Activated CD8-positive, alpha-beta memory T cell treated with anti-CD3 and anti-CD28 coated beads for 36 hours (primary cell): ENCODE results near the gene UBD. TPM values are rescaled to one million over a fixed set of nuclear protein-coding genes. Genes with fewer than 3 reads are reported as not detected.

ENCODE experiments used
- CTCF ChIA-PET: fragments of 350-600 bp; sonication (Branson Sonifier 250); formaldehyde crosslinking; loops from one replicate; lab custom pipeline; 2021; ENCODE audit warnings: antibody characterized with exemption; lab: Charles Lee
- POLR2A ChIA-PET: fragments of 350-600 bp; sonication (Branson Sonifier 250); formaldehyde crosslinking; loops from one replicate; lab custom pipeline; 2021; ENCODE audit warnings: antibody characterized with exemption; lab: Charles Lee
- total RNA-seq, 2 experiments: library from RNA; stranded (reverse); gene quantifications; one replicate each; pipeline ENCODE4 v1.2.3, GENCODE V29; 2021

The UBD gene
- total RNA-seq, 2 experiments from 2014 or later, result 0.84 to 1.8 TPM

DNA sequence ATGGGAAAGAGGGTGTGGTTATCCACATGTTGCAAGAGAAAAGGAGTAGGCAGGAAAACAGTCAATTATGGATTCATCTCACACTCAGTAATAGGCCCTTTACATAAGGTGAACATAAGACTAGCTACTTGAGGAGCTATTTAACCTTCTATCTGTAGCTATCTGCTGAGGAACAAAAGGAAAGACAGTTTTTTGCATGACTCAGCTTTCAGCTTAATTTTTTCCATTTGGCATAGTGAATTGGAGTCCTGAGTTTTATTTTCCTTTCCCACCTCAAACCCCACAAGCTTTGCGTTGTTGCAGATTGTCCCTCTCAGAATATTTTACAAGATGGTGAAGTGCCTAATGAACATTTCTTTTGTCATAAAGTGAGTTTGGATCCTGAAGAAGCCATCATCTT lies 32.4 kb downstream of the UBD start:
- POLR2A ChIA-PET, result no interaction called here
- CTCF ChIA-PET, result no interaction called here

DNA sequence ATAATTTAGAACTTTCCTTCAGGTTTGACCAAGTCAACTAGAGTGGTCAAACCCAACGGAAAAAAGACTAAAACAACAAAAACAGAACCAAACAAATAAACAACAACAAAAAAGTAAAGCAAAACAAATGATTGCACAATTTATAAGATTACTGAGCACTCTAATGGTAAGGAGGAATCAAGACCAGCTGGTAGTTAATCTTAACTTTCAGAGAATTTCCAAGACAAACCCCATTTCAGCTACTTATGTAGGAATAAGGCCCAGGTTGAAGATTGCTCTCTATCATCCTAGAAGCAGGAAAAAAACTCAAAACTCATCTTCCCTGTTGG lies 34.3 kb downstream of the UBD start:
- ChIA-PET CTCF (no interaction called here), POLR2A (no interaction called here)

DNA sequence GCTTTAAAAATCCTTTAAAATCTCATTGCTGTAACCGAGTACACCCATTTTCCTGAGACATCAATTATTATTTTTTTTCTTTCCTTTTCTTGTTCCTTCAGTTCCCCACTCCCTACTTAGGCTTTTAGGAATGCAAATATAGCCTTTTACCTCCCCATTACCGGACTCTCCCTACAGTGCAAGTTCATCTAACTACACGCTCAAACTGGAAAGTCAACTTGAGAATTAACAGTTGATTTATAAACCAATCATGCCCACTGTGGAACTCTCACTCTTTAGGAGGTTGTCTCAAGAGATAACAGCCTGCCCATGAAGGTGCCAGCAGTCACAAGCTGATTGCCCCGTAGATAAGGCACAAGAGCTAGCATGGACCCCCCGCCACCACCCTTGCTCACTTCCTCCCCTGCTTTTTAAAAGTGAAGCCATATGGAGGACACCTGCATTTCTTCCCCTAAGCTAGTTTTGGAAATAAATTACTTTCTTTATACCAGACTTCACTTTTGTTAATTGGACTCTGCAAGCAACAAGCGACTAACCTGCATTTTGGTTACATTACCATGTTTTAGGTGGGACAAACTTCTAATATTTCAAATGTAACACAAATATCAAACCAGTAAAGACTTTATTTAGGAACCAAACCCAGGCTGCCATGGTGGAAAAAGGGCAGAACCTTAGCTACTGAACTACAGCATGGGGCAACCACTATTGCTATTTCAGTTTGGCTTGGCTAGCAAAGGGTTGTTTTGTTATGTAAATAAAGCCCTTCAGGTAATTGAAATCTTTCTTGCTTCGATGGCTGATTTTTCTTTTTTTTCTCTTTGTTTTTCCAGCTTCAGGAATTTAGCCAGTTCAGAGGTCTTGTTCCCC lies 34.9 kb downstream of the UBD start:
- POLR2A ChIA-PET, result no interaction called here
- CTCF ChIA-PET, result no interaction called here

DNA sequence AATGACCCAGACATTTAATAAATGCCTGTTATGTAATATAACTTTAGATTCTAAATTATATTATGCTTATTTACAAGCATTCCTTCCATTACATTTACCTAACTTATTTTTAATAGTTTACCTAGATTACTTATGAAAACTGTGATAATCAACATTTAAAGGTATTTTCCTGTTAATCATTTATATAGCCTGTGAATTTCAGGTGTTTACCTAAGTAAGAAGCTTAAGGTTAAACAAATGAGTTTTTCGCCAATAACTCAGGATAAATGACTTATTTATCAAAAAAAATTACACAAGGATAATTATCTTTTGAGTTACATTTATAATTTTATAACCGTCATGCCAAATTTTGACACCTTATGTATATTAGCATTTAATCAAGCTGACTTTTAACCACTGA lies 35.5 kb downstream of the UBD start:
- CTCF ChIA-PET, result no interaction called here
- POLR2A ChIA-PET, result no interaction called here

DNA sequence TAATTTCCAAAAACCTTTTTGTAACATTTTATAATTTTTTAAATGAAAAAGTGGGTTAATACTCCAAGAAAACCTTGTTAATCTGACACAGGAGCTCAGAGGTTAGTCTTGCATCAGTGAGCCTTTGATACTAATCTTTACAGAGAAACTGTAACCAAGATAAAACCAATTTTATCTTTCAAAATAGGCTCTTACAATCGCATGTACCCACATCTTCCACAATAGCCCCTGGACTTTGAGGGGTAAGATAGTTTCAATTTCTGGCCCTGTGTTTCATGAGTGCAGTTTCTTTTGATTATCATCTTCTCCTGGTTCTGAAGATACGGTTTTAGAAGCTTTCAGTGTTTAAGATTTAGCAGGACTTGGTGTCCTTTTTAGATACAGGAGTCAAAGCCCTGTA lies 37.3 kb downstream of the UBD start:
- POLR2A ChIA-PET, result no interaction called here
- CTCF ChIA-PET, result no interaction called here

DNA sequence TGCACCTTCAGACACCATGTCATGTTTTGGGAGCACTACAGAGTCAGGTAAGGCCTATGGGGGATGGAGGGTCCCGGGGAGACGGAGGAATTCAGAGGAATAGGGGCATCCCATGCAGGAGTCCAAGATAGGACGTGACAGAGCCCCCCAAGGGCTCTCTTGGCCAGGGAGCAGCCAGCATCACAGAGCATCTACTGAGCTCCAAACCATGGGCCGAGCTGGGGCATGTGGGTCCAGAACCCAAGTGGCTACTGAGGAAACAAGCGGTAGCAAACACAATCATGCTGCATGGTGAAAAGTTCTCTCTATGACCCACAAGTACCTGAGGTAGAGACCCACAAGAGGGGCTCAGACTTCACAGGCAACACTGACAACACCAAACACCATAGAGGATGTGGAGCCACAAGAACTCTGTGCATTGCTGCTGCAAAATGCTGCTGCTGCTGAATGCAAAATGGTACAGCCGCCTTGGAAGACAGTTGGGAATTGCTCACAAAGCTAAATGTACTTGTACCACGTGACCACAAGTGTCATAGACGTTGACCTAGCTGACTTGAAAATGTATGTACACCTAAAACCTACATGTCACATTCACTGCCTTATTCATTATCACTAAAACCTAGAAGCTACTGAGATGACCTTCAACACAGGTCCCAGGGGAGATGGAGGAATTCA lies 38.4 kb downstream of the UBD start:
- POLR2A ChIA-PET, result no interaction called here
- CTCF ChIA-PET, result no interaction called here

DNA sequence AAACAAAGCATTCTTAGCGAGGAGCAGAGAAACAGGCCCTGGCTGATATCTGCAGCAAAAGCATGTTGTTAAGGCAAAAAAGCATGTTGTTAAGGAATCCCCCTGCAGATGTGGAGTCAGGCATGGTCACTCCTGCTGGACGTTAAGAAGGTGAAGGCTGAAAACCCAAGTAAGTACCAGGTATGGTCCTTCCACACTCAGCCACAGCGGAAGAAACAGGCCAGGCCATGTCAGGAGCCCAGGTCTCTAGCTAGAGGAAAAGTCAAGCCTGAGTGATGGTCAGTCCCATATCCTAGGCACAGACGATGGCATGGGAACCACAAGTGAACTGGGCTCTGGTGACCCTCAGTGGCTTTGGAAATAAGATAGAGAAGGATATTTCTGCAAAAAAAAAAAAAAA lies 39.3 kb downstream of the UBD start:
- ChIA-PET POLR2A (no interaction called here), CTCF (no interaction called here)

DNA sequence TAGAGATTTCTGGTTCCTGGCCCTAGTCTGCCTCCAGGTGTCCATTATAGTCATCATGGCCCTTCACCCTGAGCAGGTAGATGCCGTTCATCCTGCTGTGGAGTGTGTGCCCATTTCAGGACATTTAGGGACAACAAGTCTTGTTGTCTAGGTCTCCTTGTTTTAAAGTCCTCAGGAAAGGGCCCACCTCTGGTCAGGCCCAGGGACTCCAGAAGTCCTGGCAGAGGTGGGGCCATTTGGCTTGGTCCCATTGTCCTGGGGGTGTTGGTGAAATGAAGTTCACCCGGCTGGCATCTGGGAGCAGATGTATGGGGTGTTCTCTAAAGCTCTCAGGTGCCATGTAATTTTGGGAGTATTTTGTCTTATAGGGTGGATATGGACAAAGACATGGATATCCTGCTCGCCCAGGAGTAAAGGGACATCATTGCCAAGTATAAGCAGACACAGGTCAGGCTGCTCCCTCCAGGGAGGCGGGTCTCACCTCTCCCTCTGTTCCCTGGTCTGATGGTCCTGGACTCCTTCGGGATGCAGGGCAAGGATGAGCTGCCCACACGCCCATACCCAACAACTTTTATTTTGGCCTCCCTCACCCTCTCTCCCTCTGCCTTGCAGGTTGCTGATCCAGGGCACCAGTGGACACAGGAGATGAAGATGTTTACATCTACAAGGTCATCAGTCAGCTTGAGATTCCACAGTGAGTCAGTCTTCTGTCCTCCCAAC lies 40.1 kb downstream of the UBD start:
- ChIA-PET CTCF (no interaction called here), POLR2A (no interaction called here)

DNA sequence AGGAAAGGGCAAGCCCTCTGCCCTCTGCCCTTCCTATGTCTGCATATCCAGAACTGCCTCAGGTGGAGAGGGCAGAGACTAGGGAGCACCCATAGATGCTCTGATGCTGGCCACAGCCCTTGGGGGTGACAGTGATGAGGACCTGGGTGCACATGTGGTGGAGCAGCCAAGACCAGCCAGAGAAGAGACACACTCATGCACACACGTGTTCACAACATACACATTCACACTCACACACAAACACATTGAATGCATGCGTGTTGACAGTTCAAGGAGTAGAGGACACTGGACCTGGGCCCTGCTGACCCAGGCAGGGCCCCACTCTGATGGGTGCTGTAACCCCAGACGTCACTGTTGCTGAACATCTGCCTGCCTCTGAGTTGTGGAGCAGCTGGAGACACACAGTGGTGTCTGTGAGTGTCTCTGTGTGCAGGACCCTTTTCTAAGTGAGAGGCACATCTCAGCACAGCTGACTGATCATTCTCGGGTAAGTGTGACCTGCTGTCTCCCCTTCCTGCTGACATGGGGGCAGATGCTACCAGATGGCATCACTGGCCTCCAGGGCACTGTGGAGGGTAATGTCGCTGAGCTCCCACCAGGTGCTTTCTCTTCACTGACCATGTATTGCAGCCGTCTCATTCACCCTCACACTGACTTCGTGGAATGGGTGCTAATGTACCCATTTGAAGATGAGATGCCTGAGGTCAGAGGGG lies 41.6 kb downstream of the UBD start:
- CTCF ChIA-PET, result no interaction called here
- POLR2A ChIA-PET, result no interaction called here

DNA sequence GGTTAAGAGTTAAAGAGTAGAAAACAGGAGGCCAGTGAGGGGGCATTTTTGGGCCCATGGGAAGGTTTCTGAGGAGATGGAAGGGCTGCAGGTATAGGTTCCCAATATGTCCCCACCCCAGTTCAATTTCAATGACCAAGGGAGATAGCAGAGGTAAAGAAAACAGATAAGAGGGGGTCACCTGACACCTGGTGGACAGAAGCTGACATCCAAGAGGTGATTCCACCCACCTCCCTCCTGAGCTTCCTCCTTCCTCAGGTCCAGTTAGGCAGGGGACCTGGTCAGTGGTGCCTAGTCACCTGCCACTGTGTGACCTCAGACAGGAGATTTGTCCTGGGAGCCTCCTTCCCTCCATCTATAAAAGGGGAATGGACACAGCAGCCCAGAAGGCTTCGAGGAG lies 42.3 kb downstream of the UBD start:
- POLR2A ChIA-PET, result no interaction called here
- CTCF ChIA-PET, result no interaction called here

DNA sequence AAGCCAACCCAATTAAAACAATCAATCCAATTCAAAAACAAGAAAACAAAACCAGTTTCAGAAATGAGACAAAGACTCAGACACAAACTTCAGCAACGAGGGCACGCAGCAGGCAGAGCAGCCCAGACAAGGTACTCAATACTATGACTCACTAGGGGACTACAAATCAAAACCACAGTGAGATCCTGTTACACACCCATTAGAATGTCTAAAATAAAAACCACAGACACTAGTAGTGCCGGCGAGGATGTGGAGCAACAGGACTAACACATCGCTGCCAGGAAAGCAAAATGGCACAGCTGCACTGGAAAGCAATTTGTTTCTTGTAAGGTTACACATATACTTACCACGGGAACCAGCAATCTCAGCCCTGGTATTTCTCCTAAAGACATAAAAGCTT lies 43.4 kb downstream of the UBD start:
- POLR2A ChIA-PET, result no interaction called here
- CTCF ChIA-PET, result no interaction called here

DNA sequence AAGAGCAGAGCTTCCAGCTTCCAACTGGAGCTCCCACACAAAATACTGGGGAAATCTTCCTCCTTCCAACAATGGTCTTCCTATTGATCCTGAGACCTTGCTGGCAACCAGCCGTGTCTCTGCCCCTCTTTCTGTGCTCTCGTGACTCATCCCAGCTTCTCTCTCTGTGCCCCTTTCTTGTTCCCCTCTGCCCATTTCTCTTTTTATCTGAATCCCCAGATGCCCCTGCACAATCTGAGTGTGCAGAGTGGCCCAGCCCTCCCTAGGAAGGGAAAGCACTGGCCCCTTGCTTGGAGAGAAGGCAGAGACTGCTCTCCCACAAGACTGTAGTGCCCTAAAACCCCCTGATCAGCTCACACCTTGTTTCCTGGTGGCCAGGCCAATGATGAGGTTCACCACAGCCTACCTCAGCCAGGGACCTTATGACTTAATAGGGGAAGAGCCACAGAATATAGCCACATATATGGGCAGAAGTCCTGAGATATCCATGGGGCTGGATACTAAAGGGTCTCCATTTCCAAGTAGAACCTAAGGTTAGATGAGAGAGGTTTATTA lies 48.7 kb downstream of the UBD start:
- ChIA-PET POLR2A (no interaction called here), CTCF (interaction anchor here (0.6 kb wide), 1 partner anchor 350 kb away, joined by 3 read pairs; no protein-coding TSS in a partner anchor)

DNA sequence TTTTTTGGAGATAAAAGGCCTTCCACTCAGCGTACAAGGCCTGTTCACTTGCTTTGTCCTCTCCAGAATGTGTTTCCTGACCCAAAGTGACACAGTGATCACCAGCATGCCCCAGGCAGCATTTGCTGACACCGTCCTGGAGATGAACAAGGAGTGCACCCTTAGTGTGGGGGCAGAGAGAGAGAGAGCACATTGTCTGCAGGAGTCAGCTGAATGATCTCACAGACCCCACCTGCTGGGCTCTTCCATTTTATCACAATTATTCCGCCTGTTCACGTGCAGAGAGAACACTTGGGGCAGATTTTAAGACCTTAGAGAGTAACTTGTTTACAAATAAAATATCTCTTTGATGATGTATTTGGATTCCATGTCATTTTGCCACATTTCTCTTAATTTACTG lies 49.3 kb downstream of the UBD start:
- CTCF ChIA-PET, result interaction anchor here (0.6 kb wide), 1 partner anchor 351 kb away, joined by 3 read pairs; no protein-coding TSS in a partner anchor
- POLR2A ChIA-PET, result no interaction called here

DNA sequence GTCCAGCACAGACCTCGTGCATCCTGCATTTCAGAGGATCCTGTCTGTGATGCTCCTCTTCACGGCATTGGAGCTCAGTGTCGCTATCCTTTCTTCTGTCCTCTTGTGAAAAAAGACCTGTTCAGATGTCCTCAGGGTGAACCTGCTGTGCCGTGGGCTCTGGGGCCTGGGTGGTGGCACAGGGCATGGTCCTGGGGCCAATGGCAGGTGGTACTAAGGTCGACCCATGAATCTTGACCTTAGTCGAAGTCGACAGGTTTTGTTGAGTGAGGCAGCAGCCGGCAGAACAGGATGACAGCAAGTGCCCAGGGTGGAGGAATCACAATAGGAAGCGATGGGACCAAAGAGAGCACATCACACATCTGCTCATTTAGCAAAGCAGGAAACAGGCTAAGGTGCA lies 49.8 kb downstream of the UBD start:
- CTCF ChIA-PET, result no interaction called here
- POLR2A ChIA-PET, result no interaction called here

DNA sequence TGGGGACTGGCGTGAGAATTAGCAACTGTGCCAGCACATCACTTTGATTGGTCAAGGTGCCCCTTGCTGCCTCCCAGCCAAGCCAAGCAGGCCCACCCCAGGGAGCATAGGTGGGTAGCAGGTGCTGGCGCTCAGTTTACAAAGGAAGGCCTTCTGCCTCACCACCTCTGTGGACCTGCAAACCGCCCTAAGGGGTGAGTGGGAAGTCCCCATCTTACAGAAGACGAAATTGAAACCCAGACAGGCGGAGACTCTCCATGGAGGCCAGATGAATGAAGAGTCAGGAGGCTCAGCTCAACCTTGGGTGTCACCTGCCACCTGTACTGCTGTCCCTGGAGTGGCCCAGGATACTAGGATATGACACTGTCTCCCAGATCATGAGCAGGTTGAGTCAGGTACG lies 50.3 kb downstream of the UBD start:
- POLR2A ChIA-PET, result no interaction called here
- CTCF ChIA-PET, result no interaction called here

DNA sequence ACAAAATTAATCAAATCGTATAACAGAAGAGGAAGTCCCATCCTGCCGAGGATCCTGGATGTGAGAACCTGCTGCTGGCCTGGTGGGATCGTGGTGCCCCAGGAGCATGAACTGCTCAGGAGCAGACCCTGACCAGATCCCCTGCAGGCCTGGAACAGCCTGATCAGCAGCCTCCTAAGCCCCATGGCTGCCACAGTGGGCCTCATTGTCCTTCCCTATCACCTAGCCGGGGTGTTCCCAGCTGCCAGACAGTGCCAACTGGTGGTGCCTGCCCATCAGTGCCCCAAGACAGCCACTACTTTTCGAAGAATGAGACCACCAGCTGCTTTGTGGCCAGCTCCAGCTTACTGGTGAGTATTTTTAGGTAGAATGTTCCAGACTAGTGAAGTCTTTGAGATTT lies 52.2 kb downstream of the UBD start:
- POLR2A ChIA-PET, result no interaction called here
- CTCF ChIA-PET, result no interaction called here

DNA sequence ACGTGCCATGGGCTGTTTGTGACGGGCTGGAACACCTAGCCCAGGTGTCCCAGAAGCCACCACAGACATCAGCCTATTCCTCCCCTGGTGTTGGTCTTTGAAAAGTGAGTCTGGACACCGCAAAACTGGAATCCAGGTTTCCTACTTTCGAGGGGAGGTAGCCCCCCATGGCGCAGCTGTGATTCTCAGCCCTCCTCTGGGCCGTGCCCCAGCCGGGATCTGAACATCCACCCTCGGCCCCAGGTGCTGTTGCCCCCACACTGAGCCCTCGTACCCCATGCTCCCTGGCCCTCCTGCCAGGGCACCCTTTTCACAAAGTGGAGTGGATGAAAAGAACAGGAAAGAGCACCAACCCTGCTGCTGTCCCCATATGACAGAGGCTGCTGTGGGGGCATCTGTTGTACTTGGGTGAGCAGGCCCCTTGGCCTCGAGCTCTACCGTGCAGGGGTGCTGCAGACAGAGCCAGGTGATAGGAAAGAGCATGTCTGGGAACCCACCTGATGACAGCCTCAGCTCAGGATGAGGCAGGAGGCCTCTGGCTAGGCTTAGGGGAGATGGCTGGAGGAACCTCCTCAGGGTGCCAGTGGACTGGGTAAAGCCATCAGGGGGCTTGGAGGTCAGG lies 53.0 kb downstream of the UBD start:
- POLR2A ChIA-PET, result no interaction called here
- CTCF ChIA-PET, result no interaction called here

DNA sequence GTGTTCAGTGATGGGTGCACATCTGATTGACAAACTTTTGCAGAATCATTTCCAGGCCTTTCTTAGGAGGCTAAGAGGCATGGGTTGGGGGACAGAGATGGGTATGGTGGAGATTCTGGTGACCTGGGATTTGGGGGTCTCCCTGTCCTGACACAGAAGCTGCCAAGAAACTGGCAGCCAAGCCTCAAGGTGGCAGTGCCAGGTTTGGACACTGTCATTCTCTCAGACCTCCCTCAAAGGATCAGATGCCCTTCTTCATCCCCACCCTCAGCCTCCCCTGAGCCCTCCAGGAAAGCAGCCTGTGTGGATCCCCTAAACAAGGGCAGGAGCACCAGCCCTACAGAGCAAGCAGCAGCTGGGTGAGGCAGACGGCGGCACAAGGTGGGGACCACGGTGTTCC lies 53.7 kb downstream of the UBD start:
- CTCF ChIA-PET, result no interaction called here
- POLR2A ChIA-PET, result no interaction called here
